Medulla oblongata (tissue), 1 donor: ENCODE measurements around the gene VPS35L.

ENCODE experiments used
- DNase-seq: peaks from one replicate; pipeline ENCODE4 v3.0.0-alpha.2; 2015; ENCODE audit errors: extremely low spot score

VPS35L gene

DNA sequence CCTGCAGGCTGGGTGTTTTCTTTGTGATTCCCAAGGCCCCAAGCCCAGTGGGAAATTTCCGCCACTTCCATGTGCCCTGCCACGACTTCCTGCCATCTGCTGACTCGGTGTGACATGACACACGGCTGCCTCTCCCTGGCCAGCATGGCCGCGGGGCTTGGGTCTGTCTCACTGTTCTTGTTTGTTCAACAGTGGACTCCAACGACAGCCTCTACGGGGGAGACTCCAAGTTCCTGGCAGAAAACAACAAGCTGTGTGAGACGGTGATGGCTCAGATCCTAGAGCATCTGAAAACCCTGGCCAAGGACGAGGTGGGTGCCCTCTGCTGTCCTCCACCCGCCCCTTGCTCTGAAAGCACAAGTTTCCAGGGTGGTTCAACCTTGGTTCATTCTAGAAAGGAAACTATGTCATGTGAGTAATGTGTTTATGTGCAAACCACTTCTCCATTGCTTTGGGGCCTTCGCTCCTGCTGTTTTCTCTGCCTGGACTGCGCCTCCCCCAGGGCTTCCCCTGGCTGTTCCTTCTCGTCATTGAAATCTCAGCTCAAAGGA, 135.7 kb downstream of the VPS35L start:
- peak; percentile 70 for DNase-seq

DNA sequence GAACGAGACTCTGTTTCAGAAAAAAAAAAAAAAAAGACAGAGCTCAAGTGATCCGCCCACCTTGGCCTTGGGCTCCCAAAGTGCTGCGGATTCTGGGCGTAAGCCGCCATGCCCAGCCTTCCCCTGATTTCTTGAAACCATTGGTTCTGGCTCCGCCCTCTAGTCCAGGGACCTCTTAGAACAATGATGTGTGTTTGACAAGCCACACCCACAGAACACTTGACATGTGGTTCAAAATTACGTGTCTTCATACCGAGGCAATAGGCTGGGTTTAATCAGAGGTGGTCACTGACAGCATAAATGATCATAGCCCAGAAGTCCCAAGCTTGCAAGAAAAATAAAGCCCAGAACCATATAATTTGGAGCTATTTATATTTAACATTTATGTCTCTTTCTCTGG, 139.5 kb downstream of the VPS35L start:
- DNase-seq: no peak

DNA sequence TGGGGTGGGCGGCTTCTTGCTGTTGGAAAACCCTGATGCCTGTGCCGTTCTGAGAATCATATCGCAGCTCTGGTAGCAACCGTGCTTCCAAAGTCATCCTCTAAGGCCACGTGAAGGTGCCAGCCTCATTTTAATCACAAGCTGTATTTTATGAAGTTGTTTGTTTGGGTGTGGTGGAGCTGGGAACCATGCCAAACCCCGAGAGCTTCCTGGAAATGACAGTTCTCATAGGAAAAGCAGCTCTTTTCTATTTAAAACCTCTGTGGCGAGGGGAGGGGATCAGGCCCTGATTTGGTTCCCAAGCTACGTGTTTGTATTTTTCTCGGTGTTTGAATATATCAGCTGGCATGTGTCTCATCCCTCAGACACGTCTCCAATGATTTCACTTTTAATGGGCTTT, 140.8 kb downstream of the VPS35L start:
- DNase-seq: peak; percentile 46

DNA sequence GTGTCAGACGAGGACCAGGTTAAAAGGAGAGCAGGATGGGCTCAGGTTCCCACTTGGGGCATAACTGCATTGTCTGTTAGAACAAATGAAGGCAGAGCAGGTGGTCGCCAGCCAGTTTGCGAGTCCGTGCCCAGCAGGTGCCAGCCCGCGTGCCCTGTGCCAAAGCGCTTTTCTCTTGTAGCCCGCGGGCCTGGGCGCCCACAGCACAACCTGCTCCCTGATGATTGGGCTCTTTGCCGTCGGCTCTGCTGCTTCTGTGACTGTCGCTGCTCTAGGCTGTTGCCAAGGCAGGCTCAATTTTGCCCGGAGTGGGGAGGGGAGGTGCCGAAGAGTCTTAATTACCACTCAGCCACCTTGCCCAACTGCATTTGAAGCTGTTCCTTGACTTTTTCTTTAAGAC, 141.5 kb downstream of the VPS35L start:
- DNase-seq: peak; percentile 40

DNA sequence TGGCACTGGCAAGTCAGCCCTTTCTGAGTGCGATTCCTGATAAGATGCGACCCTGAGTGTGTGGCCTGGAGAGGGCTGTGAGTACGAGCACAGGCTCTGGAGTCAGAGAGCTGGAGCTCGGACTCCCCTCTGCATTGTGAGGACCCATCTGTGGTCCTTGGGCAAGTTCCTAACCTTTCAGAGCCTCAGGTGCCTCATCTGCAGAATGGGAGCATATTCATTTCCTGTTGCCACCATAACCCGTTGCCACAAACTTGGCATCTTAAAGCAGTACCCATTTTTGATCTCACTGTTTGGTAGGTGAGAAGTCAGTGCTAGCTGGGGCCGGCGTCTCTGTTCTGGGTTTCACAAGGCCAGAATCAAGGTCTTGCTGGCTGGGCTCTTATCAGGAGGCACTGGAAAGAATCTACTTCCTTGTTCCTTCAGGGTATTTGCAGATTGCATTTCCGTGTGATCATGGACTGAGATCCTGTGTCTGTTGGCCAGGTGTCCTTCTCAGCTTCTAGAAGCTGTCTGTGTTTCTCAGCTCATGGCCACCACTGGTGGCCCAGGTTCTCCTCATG, 142.3 kb downstream of the VPS35L start:
- DNase-seq: no peak

DNA sequence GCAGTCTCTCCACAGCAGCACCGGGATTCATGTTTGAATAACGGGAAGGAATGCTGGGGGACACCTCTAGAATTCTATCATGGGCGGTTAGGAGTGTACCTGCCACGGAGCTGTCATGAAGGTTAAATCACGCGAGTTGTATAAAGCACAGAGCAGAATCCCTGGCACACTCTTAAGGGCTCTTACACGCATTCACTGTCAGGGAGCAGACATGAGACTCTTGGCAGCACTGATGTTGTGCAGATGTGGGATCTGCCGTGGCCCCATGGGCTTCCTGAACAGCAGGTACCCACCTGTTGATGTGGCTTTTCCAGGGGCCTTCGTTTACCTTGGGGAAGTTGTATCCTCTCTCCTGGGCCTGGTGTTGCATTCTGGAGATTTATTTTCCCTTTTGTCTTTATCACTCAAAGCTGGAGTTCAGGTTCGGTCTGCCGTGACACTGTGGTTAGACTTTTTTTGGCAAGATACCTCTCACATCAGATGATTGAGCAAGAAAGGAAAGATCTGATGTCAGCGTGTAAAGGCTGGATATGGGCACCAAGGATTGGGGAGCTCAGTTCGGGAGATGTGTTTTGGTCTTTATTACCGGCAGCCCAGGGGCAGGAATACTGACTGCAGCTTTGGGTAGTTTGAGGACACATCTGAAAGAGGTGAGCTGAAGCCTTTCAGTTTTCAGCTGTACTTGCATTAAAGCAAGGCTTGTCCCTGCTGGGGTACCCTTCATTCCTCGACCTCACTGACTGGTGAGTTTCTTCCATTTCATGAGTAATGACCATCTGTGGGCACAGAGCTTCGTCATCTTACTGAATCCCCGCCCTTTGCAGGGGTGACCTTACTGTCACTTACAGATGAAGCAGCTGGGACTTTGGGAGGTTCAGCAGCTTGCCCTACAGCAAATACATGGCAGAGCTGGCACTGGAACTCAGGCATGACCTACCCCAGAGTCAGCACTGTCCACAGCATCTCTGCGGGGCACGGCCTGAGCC, 143.3 kb downstream of the VPS35L start:
- no peak for DNase-seq

DNA sequence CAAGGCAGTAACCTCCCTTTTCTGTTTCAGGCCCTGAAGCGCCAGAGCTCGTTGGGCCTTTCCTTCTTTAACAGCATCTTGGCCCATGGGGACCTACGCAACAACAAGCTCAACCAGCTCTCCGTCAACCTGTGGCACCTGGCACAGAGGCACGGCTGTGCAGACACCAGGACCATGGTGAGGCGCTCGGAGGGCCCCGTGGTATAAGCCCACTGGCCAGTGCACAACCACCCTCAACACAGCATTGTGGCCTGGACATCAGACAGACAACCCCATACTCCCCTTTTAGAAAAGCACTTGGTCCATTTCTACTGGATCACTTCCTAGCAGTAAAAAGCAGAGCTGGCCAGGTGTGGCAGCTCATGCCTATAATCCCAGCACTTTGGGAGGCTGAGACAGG, 144.0 kb downstream of the VPS35L start:
- no peak for DNase-seq

DNA sequence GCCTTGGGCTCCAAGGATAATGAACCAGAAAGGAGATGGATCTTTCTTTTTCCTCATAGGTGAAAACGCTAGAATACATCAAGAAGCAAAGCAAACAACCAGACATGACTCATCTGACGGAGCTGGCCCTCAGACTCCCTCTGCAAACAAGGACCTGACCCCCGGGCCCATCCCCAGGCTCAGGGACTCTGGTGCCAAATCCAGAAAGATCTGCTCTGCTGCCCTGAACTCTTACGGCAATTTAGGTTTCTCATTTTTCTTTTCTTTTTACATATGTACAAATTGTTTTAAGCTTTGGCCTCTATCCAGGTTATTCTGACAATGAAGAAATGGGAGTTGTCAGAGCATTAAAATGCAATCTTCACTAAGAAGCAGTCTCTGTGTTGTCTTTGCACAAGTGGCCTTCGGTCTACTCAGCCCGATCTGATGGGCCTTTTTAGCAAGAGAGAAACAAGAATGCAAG, 144.8 kb downstream of the VPS35L start:
- DNase-seq: peak; percentile 33

DNA sequence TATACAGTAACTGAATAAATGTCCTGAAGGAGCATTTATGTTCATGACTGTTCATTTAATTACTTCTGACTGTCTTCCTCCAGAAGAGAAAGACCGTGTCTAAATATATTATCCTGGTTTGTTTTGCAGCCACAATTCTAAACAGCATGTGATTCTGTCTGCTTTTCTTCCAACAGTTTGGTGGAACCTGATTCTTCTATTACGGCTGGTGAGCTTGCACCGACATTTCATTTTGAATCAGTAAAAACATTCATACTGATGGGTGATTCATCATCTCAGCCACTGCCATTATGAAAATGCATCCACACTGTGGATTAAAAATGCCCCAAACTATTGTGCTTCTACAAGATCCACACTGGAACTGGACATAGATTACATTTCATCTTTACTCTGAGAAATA, 145.6 kb downstream of the VPS35L start:
- DNase-seq: no peak

DNA sequence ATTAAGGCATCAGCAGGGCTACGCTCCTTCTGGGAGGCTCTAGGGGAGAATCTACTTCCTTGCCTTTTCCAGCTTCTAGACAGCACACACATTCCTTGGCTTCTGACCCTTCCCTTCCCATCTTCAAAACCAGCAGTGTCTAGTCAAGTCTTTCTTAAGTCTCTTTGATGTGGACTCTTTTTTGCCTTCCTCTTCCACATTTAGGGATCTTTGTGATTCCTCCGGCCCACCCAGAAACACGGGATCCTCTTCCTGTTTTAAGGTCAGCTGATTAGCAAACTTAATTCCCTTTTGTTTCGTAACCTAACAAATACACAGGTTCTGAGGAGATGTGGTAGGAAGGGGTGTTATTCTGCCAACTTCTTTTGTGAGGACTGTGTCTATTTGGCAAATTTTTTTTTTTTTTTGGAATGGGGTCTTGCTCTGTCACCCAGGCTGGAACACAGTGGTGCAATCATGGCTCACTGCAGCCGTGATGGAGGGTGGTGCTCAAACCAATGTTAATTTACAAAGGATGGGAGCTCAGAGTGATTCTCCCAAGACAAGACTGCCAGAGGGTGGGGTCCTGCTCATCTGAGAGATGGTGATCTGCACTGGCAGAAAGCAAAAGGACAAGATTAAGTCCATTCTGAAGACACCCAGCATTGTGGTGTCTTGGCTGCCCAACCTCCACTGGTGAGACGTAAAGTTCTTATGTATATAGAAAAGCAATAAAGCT, 147.8 kb downstream of the VPS35L start:
- no peak for DNase-seq

DNA sequence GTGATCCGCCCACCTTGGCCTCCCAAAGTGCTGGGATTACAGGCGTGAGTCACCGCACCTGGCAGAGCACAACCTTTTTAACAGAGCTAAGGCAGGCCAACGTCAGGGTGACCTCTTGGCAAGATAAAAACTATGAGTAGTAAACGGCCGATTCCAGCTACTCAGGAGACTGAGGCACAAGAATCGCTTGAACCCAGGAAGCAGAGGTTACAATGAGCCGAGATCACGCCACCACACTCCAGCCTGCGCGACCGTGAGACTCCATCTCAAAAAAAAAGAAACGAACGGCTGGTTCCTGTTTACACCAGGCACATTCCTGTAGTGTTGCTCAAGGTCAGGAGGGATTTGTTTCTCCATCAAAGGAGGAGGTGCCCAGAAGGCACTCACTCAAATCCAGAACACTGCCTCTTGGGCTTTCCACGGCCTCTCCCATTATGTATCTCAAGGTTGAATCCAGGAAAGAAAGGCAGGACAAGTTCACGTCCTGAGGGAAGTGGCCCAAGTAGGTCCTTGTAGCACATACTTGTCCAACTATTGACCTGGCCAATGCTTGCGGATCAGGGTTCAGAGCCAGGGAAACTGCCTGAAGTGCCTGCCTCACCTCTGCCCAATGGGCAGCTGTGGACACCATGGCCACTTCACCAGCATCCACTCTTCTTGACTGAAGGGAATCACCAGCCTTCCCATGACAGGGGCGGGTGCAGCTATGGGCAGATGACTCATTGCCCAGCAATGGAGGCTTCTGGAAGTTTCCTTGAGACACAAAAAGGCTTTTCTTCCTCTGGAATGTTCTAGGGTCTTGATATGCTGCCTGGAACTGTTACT, 149.0 kb downstream of the VPS35L start:
- DNase-seq: no peak

DNA sequence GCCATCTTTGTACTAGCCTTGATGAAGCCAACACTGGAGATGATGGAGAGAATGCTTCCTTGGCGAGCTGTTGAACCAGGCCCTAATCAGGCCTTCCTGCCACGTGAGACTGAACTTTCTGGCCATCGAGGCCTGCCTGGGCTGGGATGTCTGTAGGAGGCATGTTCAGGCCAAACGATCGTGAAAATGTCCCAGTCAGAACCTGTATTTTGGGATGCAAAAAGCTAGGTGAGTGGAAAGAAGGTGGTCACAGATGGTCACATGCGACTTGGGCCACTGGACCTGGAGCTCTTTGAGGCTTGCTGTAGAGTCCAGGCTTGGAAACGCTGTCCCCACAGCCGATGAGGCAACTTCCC, 149.6 kb downstream of the VPS35L start:
- no peak for DNase-seq

DNA sequence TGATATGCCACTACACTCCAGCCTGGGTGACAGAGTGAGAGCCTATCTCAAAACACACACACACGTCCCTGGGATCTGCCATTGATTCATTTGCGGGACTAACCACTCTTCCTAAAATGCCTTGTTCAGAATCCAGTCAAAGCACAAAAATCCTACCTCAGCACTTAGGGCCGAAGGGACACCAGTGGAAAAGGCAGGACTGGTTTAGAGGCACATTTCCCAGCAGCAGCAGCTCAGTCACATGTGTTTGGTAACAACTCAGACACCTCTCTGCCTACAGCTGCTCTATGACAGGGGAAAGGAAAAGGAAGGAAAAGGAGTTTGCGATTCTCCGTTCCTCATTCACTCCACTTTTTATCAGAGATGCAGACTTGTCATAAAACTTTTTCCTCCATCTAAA, 150.3 kb downstream of the VPS35L start:
- DNase-seq: no peak

DNA sequence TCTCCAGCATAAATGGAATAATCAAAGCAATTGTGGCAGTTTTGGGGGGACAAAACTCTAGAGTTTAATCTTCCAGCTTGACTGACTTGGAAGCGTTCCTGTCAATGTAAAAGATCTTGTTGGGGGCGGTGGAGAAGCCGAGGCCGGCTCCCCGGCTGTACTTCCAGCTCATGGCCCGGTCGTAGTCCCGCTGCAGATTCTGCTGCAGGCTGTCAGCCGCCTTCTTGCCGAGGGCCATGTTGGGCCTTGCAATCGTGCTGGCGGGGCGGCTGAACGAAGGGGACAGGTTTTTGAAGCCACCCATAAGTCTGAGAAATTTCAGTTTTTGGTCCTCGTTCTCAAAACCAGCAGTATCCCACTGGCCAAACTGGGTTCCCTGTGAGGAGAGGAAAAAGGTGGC, 151.3 kb downstream of the VPS35L start:
- no peak for DNase-seq

DNA sequence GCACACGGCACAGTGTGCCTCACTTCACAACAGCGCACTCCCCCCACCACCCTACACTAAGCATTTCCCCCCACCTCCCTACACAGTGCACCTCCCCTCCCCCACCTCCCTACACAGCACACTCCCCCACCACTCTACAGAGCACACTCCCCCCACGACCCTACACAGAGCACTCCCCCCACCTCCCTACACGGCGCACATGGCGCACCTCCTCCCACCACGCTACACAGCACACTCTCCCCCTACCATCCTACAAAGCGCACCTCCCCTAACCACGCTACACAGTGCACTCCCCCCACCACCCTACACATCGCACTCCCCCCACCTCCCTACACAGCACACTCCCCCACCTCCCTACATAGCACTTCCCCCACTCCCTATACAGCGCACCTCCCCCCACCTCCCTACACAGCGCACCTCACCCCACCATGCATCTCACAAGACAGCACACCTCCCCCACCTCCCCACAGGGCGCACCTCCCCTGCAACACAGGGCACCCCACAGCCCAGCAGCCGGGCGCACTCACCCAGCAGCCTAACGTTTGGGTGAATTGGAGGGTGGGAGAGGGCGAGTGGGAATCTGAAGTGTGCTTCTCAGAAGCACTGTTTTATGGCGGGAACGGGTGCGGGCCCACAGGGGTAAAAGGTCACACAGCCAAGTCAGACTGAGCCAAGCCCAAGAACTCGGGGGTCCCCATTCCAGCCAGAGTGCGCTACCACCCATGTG, 152.2 kb downstream of the VPS35L start:
- DNase-seq: no peak

DNA sequence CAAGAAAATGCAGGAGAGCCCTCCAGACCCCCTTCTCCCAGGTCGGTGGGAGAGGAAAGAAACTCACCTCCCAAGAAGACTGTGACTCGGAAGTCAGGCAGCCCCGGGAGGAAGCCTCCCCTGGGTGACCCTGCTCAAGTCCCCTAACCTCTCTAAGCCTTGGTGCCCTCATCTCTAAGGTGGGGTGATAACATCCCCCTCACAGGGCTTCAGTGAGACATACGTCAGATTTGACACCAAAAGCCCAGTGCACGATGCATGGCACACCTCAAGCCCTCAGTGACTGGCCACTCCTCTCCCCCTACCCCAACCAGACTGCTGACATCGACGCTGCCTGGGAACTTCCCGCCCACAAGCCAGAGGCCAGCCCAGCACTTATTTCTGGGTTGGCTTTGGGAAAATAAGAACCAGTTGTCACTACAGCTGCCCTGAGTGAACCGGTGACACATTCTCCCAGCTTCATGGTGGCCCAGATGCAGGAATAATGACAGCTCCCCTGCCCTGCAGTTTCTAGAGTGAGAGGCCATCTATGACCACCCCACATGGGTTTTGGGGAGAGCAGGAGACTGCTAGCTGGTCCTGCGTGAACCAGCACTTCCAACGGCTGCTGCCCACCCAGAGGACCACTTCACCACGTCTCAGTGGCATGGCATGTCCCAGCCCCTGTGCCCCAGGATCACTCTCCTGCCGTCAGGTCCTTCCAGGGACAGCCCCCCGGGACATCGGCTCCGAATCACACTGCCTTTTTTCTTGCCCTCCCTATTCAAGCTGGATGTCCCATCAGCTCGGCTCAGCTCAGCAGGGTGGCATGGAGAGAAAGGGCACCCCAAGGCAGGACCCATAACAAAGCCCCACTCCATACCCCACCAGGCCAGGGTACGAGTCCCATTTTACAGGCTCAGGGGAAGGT, 153.0 kb downstream of the VPS35L start:
- no peak for DNase-seq

DNA sequence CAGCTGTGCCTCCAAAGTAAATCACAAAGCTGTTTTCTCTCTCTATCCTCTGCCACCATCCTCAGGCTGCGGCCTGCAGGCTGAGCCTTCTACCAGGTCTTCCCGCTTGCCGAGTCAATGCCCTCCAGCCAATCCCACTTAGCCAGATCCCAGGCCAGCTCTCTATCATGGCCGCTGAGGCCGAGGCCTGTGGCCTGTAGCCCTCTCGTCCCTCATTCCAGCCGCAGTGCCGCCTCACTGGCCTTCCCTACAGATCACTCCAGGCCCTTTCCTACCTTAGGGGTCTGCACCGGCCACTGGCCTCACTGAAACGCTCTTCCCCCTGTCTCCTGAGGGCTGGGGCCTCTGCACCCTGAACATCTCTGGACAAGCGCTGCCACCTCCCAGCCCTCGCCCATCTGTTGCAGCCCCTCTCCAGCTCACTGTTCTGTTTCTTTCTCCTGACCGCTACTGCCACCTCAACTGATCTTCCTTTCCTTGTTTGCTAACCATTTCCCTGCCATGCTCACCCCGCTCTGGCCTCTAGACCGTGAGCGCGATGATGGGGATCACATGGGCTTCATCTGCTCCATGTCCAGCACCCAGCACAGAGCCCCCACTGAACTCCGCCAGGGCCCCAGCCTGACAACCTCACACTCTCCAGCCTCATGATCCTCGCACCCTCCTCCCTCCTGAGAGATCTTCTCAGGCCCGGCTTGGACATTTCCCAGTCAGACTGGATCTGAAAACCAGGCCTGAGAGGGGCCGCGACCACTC, 154.1 kb downstream of the VPS35L start:
- DNase-seq: no peak

DNA sequence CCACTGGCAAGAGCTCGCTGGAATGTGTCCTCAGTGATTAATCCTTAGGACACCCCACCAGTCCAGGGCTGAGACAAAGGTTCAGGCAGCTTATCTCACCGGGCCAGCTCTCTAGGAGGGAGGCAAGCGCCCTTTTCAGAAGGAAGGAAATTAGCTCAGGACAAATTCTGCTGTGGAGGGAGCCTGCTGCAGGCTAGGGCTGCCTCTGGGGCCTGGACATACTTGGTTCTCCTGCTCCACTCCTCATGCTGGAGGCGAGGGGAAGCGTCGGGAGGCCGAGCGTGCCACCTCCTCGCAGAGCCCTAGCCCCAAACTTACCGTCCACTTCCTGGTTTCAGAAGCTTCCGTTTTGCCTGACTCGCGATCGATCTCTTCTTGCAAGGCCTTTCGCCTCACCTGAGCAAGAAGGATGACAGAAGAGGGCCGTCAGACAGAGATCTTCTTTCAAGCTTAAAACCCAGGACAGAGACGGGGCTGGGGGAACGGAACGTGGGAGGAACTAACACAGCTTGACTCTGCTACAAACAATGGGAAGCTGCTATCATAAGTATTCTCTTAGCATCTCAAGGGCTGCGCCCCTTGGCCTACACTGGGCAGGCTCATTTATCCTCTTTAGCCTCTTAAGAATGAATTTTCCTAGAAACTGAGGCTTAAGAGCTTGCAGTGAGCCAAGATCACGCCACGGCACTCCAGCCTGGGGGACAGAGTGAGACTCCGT, 154.8 kb downstream of the VPS35L start:
- DNase-seq: no peak
